ENCODE data around the gene MED13L. TPM values are rescaled to one million over a fixed set of nuclear protein-coding genes. Genes with fewer than 3 reads are reported as not detected.

MED13L gene
- total RNA-seq, 1 experiment from 2014 or later: 80.5 TPM

GRCh38 chr12:115990241-115990640, 287.3 kb downstream of the MED13L start (continued):
- TF ChIP-seq, protein P1, sequence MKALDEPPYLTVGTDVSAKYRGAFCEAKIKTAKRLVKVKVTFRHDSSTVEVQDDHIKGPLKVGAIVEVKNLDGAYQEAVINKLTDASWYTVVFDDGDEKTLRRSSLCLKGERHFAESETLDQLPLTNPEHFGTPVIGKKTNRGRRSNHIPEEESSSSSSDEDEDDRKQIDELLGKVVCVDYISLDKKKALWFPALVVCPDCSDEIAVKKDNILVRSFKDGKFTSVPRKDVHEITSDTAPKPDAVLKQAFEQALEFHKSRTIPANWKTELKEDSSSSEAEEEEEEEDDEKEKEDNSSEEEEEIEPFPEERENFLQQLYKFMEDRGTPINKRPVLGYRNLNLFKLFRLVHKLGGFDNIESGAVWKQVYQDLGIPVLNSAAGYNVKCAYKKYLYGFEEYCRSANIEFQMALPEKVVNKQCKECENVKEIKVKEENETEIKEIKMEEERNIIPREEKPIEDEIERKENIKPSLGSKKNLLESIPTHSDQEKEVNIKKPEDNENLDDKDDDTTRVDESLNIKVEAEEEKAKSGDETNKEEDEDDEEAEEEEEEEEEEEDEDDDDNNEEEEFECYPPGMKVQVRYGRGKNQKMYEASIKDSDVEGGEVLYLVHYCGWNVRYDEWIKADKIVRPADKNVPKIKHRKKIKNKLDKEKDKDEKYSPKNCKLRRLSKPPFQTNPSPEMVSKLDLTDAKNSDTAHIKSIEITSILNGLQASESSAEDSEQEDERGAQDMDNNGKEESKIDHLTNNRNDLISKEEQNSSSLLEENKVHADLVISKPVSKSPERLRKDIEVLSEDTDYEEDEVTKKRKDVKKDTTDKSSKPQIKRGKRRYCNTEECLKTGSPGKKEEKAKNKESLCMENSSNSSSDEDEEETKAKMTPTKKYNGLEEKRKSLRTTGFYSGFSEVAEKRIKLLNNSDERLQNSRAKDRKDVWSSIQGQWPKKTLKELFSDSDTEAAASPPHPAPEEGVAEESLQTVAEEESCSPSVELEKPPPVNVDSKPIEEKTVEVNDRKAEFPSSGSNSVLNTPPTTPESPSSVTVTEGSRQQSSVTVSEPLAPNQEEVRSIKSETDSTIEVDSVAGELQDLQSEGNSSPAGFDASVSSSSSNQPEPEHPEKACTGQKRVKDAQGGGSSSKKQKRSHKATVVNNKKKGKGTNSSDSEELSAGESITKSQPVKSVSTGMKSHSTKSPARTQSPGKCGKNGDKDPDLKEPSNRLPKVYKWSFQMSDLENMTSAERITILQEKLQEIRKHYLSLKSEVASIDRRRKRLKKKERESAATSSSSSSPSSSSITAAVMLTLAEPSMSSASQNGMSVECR (CRISPR knock-in tag; IDR thresholded peaks at IDR 0.05; ENCODE audit: borderline replicate concordance): no peak
- TF ChIP-seq JUN (CRISPR knock-in tag; IDR thresholded peaks at IDR 0.05): no peak

- Mint-ChIP-seq H3K27ac (peak overlapping the region; percentile 43; the same call in 1 of the 2 replicates), H3K9me3 (no peaks in the 10 kb centered on the region), H3K4me1 (peaks cover 35% of the 10 kb centered on the region), H3K4me3 (no peak overlapping the region), H3K27me3 (ENCODE audit: low read depth) (no peaks in the 10 kb centered on the region), H3K36me3 (peaks cover 25% of the 10 kb centered on the region)
- TF ChIP-seq GRHL2 (CRISPR knock-in tag; IDR thresholded peaks at IDR 0.05; ENCODE audit: insufficient replicate concordance, severe bottlenecking) (no peak), CREB1 (CRISPR knock-in tag; IDR thresholded peaks at IDR 0.05) (no peak), ZNF138 (CRISPR knock-in tag; conservative IDR thresholded peaks at IDR 0.05) (no peak), E2F1 (CRISPR knock-in tag; IDR thresholded peaks at IDR 0.05) (no peak), ZNF423 (CRISPR knock-in tag; IDR thresholded peaks at IDR 0.05) (no peak), HMGA2 (CRISPR knock-in tag; IDR thresholded peaks at IDR 0.05) (no peak), OVOL2 (CRISPR knock-in tag; IDR thresholded peaks at IDR 0.05; ENCODE audit: borderline replicate concordance) (no peak), FOXP1 (CRISPR knock-in tag; IDR thresholded peaks at IDR 0.05; ENCODE audit: borderline replicate concordance) (no peak)
- ATAC-seq (no peak), DNase-seq (ENCODE audit: low spot score) (no peak)
- ChIA-PET CTCF (interaction anchor here (0.6 to 2.8 kb wide), 7 partner anchors 9 to 247 kb away, joined by 3 to 14 read pairs (median 4); no protein-coding TSS in a partner anchor), POLR2A (interaction anchor here (0.5 kb wide), 1 partner anchor 120 kb away, joined by 4 read pairs; no protein-coding TSS in a partner anchor)
Measured at GRCh38 chr12:115988625-115989563, 288.6 kb downstream of the MED13L start.

DNA sequence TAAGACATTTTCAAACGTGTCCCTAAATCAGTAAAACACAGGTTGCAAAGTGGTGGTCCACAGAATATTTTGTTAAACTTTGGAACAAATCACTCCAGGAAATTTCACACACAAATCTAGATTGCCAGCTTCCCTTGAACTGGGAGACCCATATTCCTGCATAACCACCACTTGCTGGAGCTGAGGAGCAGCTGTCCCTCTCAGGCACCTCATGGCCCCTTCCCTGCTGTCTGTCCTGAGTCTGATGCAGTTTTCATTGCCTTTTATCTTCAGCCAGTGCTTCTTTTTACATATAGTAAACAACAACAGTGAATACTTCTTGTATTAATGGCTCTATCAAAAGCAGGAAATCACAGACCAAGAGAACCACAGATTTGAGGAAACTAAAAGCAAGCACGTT, 289.3 kb downstream of the MED13L start:
- POLR2A ChIA-PET: no interaction called here
- Mint-ChIP-seq H3K27me3 (ENCODE audit: low read depth) (no peaks in the 10 kb centered on the region), H3K27ac (peak overlapping the region; percentile 55; the same call in 1 of the 2 replicates), H3K36me3 (peaks cover 25% of the 10 kb centered on the region), H3K9me3 (no peaks in the 10 kb centered on the region), H3K4me3 (no peak overlapping the region), H3K4me1 (peaks cover 35% of the 10 kb centered on the region)
- DNase-seq (ENCODE audit: low spot score) (no peak), ATAC-seq (peak; percentile 39; the same call in 1 of the 2 replicates)
- CTCF ChIA-PET: interaction anchor here (0.6 to 2.8 kb wide), 9 partner anchors 10 to 715 kb away, joined by 3 to 14 read pairs (median 4); no protein-coding TSS in a partner anchor
- TF ChIP-seq, protein P2, sequence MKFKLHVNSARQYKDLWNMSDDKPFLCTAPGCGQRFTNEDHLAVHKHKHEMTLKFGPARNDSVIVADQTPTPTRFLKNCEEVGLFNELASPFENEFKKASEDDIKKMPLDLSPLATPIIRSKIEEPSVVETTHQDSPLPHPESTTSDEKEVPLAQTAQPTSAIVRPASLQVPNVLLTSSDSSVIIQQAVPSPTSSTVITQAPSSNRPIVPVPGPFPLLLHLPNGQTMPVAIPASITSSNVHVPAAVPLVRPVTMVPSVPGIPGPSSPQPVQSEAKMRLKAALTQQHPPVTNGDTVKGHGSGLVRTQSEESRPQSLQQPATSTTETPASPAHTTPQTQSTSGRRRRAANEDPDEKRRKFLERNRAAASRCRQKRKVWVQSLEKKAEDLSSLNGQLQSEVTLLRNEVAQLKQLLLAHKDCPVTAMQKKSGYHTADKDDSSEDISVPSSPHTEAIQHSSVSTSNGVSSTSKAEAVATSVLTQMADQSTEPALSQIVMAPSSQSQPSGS (CRISPR knock-in tag; IDR thresholded peaks at IDR 0.05; ENCODE audit: borderline replicate concordance, low read depth): no peak
- TF ChIP-seq CREM (CRISPR knock-in tag; IDR thresholded peaks at IDR 0.05): no peak
- TF ChIP-seq TCF7 (CRISPR knock-in tag; IDR thresholded peaks at IDR 0.05; ENCODE audit: low read depth): no peak
- TF ChIP-seq FOXP1 (CRISPR knock-in tag; IDR thresholded peaks at IDR 0.05; ENCODE audit: borderline replicate concordance): no peak
- TF ChIP-seq CTCF (IDR thresholded peaks at IDR 0.05): no peak
- TF ChIP-seq, protein P3, sequence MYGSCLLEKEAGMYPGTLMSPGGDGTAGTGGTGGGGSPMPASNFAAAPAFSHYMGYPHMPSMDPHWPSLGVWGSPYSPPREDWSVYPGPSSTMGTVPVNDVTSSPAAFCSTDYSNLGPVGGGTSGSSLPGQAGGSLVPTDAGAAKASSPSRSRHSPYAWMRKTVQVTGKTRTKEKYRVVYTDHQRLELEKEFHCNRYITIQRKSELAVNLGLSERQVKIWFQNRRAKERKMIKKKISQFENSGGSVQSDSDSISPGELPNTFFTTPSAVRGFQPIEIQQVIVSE (CRISPR knock-in tag; IDR thresholded peaks at IDR 0.05; ENCODE audit: borderline replicate concordance): no peak
- TF ChIP-seq RORB (CRISPR knock-in tag; IDR thresholded peaks at IDR 0.05): no peak
- no peak for TF ChIP-seq NR1H2 (CRISPR knock-in tag; IDR thresholded peaks at IDR 0.05)
- TF ChIP-seq, protein P4, sequence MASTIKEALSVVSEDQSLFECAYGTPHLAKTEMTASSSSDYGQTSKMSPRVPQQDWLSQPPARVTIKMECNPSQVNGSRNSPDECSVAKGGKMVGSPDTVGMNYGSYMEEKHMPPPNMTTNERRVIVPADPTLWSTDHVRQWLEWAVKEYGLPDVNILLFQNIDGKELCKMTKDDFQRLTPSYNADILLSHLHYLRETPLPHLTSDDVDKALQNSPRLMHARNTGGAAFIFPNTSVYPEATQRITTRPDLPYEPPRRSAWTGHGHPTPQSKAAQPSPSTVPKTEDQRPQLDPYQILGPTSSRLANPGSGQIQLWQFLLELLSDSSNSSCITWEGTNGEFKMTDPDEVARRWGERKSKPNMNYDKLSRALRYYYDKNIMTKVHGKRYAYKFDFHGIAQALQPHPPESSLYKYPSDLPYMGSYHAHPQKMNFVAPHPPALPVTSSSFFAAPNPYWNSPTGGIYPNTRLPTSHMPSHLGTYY (CRISPR knock-in tag; IDR thresholded peaks at IDR 0.05): no peak
- TF ChIP-seq ZBTB43 (CRISPR knock-in tag; IDR thresholded peaks at IDR 0.05): no peak

Data from WTC11 (cell line).